ENCODE data around the gene NTM.

The NTM gene

GRCh38 chr11:131760091-131761061 lies 390.0 kb downstream of the NTM start:
- H3K36me3 ChIP-seq (ENCODE audit: control insufficient read depth in 1 of 2, insufficient read depth in 2 of 2, low read length in 2 of 2), result no peaks in the 10 kb centered on the region
- H3K4me3 ChIP-seq (ENCODE audit: low read depth in 1 of 2, low read length in 2 of 2), result no peak overlapping the region
- H3K9me3 ChIP-seq (ENCODE audit: control insufficient read depth in 1 of 2, low read length in 2 of 2), result no peaks in the 10 kb centered on the region
- no peaks in the 10 kb centered on the region for H3K27me3 ChIP-seq (ENCODE audit: control insufficient read depth in 1 of 2, insufficient read depth in 2 of 2, low read length in 2 of 2)
- H3K4me1 ChIP-seq (ENCODE audit: control insufficient read depth in 1 of 2, insufficient read depth in 2 of 2, low read length in 2 of 2), result no peaks in the 10 kb centered on the region
- H3K27ac ChIP-seq (ENCODE audit: low read depth, low read length), result no peak overlapping the region
- H3K9ac ChIP-seq (ENCODE audit: low read depth in 1 of 2, low read length in 2 of 2), result no peak overlapping the region

DNA sequence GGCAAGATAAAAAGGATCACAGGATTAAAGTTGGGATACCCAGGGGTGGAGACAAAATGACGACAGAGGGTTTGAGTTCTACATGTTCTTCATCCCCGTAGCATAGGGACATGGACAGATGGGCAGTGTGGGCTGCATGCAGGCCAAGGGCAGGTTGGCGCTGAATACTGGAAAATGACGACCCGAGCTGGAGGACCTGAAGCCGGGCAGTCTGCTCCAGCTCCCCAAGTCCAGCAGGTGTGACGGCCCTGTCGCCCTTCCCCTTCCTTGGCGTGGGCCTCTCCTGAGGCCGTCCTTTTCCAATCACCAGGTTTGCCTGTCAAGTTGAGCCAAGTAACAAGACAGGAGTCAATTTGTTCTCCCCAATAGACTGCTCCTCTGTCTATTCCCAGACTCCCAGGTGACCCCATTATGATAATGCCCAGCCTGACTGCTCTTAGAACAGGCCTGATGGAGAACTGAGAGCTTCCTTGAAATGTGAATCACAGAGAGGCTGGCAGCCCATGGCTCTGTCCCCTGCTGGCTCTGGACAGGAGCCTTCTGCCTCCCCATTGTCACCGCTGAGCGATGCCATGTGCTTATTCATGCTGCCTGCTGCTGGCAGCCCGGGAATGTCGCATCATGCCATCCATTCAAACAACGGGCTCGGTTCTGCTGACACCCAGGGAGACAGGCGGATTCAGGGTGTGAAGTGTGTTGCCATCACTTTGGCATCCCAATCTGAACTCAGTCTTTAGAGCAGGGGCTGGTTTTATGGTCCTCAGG lies 392.1 kb downstream of the NTM start:
- Histone ChIP-seq H3K27ac (ENCODE audit: low read depth, low read length) (no peak overlapping the region), H3K4me1 (ENCODE audit: control insufficient read depth in 1 of 2, insufficient read depth in 2 of 2, low read length in 2 of 2) (no peaks in the 10 kb centered on the region), H3K36me3 (ENCODE audit: control insufficient read depth in 1 of 2, insufficient read depth in 2 of 2, low read length in 2 of 2) (no peaks in the 10 kb centered on the region), H3K4me3 (ENCODE audit: low read depth in 1 of 2, low read length in 2 of 2) (no peak overlapping the region), H3K27me3 (ENCODE audit: control insufficient read depth in 1 of 2, insufficient read depth in 2 of 2, low read length in 2 of 2) (peaks cover 0 to 4% of the 10 kb centered on the region in 2 donors), H3K9ac (ENCODE audit: low read depth in 1 of 2, low read length in 2 of 2) (no peak overlapping the region), H3K9me3 (ENCODE audit: control insufficient read depth in 1 of 2, low read length in 2 of 2) (no peaks in the 10 kb centered on the region)

GRCh38 chr11:131763193-131763890 lies 392.9 kb downstream of the NTM start:
- Histone ChIP-seq H3K9ac (ENCODE audit: low read depth in 1 of 2, low read length in 2 of 2) (no peak overlapping the region), H3K27me3 (ENCODE audit: control insufficient read depth in 1 of 2, insufficient read depth in 2 of 2, low read length in 2 of 2) (peaks cover 0 to 4% of the 10 kb centered on the region in 2 donors), H3K36me3 (ENCODE audit: control insufficient read depth in 1 of 2, insufficient read depth in 2 of 2, low read length in 2 of 2) (no peaks in the 10 kb centered on the region), H3K27ac (ENCODE audit: low read depth, low read length) (no peak overlapping the region), H3K4me1 (ENCODE audit: control insufficient read depth in 1 of 2, insufficient read depth in 2 of 2, low read length in 2 of 2) (no peaks in the 10 kb centered on the region), H3K4me3 (ENCODE audit: low read depth in 1 of 2, low read length in 2 of 2) (no peak overlapping the region), H3K9me3 (ENCODE audit: control insufficient read depth in 1 of 2, low read length in 2 of 2) (no peaks in the 10 kb centered on the region)

- Histone ChIP-seq H3K27me3 (ENCODE audit: control insufficient read depth in 1 of 2, insufficient read depth in 2 of 2, low read length in 2 of 2) (peaks cover 0 to 4% of the 10 kb centered on the region in 2 donors), H3K4me1 (ENCODE audit: control insufficient read depth in 1 of 2, insufficient read depth in 2 of 2, low read length in 2 of 2) (no peaks in the 10 kb centered on the region), H3K9me3 (ENCODE audit: control insufficient read depth in 1 of 2, low read length in 2 of 2) (no peaks in the 10 kb centered on the region), H3K4me3 (ENCODE audit: low read depth in 1 of 2, low read length in 2 of 2) (no peak overlapping the region), H3K36me3 (ENCODE audit: control insufficient read depth in 1 of 2, insufficient read depth in 2 of 2, low read length in 2 of 2) (no peaks in the 10 kb centered on the region), H3K9ac (ENCODE audit: low read depth in 1 of 2, low read length in 2 of 2) (no peak overlapping the region), H3K27ac (ENCODE audit: low read depth, low read length) (no peak overlapping the region)
Observed at GRCh38 chr11:131764126-131764525, 393.7 kb downstream of the NTM start.

DNA sequence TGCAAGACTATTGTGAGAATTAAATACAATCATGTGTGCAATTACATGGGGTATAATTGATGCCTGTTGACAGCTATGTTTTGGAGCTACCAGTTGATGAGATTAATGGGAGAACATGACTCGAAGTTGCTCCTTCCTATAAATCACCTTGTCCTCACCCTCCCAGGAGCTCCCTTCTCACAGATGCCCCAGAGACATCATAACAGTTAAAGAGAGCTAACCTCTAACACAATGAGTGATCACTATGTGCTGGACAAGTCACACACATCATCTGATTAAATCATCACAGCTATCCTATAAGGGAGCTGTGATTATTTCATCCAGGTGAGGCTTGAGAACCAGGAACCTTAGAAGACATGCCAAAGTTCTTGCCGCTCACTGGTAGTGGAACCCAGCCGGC lies 394.2 kb downstream of the NTM start:
- Histone ChIP-seq H3K27me3 (ENCODE audit: control insufficient read depth in 1 of 2, insufficient read depth in 2 of 2, low read length in 2 of 2) (peaks cover 0 to 4% of the 10 kb centered on the region in 2 donors), H3K4me1 (ENCODE audit: control insufficient read depth in 1 of 2, insufficient read depth in 2 of 2, low read length in 2 of 2) (no peaks in the 10 kb centered on the region), H3K36me3 (ENCODE audit: control insufficient read depth in 1 of 2, insufficient read depth in 2 of 2, low read length in 2 of 2) (no peaks in the 10 kb centered on the region), H3K9me3 (ENCODE audit: control insufficient read depth in 1 of 2, low read length in 2 of 2) (no peaks in the 10 kb centered on the region), H3K27ac (ENCODE audit: low read depth, low read length) (no peak overlapping the region), H3K9ac (ENCODE audit: low read depth in 1 of 2, low read length in 2 of 2) (no peak overlapping the region), H3K4me3 (ENCODE audit: low read depth in 1 of 2, low read length in 2 of 2) (no peak overlapping the region)

GRCh38 chr11:131766637-131767036 lies 396.2 kb downstream of the NTM start:
- H3K27me3 ChIP-seq (ENCODE audit: control insufficient read depth in 1 of 2, insufficient read depth in 2 of 2, low read length in 2 of 2), result peaks cover 0 to 4% of the 10 kb centered on the region in 2 donors
- no peak overlapping the region for H3K27ac ChIP-seq (ENCODE audit: low read depth, low read length)
- no peaks in the 10 kb centered on the region for H3K4me1 ChIP-seq (ENCODE audit: control insufficient read depth in 1 of 2, insufficient read depth in 2 of 2, low read length in 2 of 2)
- no peaks in the 10 kb centered on the region for H3K9me3 ChIP-seq (ENCODE audit: control insufficient read depth in 1 of 2, low read length in 2 of 2)
- H3K9ac ChIP-seq (ENCODE audit: low read depth in 1 of 2, low read length in 2 of 2), result no peak overlapping the region
- no peaks in the 10 kb centered on the region for H3K36me3 ChIP-seq (ENCODE audit: control insufficient read depth in 1 of 2, insufficient read depth in 2 of 2, low read length in 2 of 2)
- H3K4me3 ChIP-seq (ENCODE audit: low read depth in 1 of 2, low read length in 2 of 2), result no peak overlapping the region

DNA sequence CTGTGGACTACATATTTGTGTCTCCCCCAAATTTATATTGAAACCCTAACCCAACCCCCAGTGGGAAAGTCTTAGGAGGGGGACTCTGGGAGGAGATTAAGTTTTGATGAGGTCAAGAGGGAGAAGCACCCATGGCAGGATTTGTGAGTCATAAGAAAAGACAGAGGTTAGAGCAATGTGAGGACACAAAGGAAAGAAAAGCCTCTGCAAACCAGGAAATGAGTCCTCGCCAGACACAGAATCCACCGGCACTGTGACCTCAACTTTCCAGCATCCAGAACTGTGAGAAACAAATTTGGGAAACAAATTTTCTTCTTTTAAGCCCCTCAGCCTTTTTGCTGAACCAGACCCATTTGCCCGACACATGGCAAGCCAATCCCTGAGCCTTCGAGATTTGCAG lies 397.0 kb downstream of the NTM start:
- Histone ChIP-seq H3K27me3 (ENCODE audit: control insufficient read depth in 1 of 2, insufficient read depth in 2 of 2, low read length in 2 of 2) (peaks cover 0 to 4% of the 10 kb centered on the region in 2 donors), H3K4me3 (ENCODE audit: low read depth in 1 of 2, low read length in 2 of 2) (no peak overlapping the region), H3K9me3 (ENCODE audit: control insufficient read depth in 1 of 2, low read length in 2 of 2) (no peaks in the 10 kb centered on the region)

GRCh38 chr11:131770801-131771200 lies 400.4 kb downstream of the NTM start:
- Histone ChIP-seq H3K9me3 (ENCODE audit: control insufficient read depth in 1 of 2, low read length in 2 of 2) (no peaks in the 10 kb centered on the region), H3K4me1 (ENCODE audit: control insufficient read depth in 1 of 2, insufficient read depth in 2 of 2, low read length in 2 of 2) (no peaks in the 10 kb centered on the region), H3K36me3 (ENCODE audit: control insufficient read depth in 1 of 2, insufficient read depth in 2 of 2, low read length in 2 of 2) (no peaks in the 10 kb centered on the region), H3K27ac (ENCODE audit: low read depth, low read length) (no peak overlapping the region), H3K4me3 (ENCODE audit: low read depth in 1 of 2, low read length in 2 of 2) (no peak overlapping the region), H3K9ac (ENCODE audit: low read depth in 1 of 2, low read length in 2 of 2) (no peak overlapping the region), H3K27me3 (ENCODE audit: control insufficient read depth in 1 of 2, insufficient read depth in 2 of 2, low read length in 2 of 2) (peaks cover 0 to 4% of the 10 kb centered on the region in 2 donors)

More for the DNA sequence above, 397.0 kb downstream of the NTM start:
- Histone ChIP-seq H3K4me1 (ENCODE audit: control insufficient read depth in 1 of 2, insufficient read depth in 2 of 2, low read length in 2 of 2) (no peaks in the 10 kb centered on the region), H3K9ac (ENCODE audit: low read depth in 1 of 2, low read length in 2 of 2) (no peak overlapping the region), H3K36me3 (ENCODE audit: control insufficient read depth in 1 of 2, insufficient read depth in 2 of 2, low read length in 2 of 2) (no peaks in the 10 kb centered on the region), H3K27ac (ENCODE audit: low read depth, low read length) (no peak overlapping the region)

GRCh38 chr11:131771471-131771870 lies 401.1 kb downstream of the NTM start:
- Histone ChIP-seq H3K9me3 (ENCODE audit: control insufficient read depth in 1 of 2, low read length in 2 of 2) (no peaks in the 10 kb centered on the region), H3K4me3 (ENCODE audit: low read depth in 1 of 2, low read length in 2 of 2) (no peak overlapping the region), H3K4me1 (ENCODE audit: control insufficient read depth in 1 of 2, insufficient read depth in 2 of 2, low read length in 2 of 2) (no peaks in the 10 kb centered on the region), H3K27me3 (ENCODE audit: control insufficient read depth in 1 of 2, insufficient read depth in 2 of 2, low read length in 2 of 2) (peaks cover 0 to under 1% of the 10 kb centered on the region in 2 donors), H3K9ac (ENCODE audit: low read depth in 1 of 2, low read length in 2 of 2) (no peak overlapping the region), H3K36me3 (ENCODE audit: control insufficient read depth in 1 of 2, insufficient read depth in 2 of 2, low read length in 2 of 2) (no peaks in the 10 kb centered on the region), H3K27ac (ENCODE audit: low read depth, low read length) (no peak overlapping the region)
